Immature natural killer cell (primary cell): ENCODE data around the gene TPD52L2. TPM values are rescaled to one million over a fixed set of nuclear protein-coding genes. Genes with fewer than 3 reads are reported as not detected.
"Not testable (repeated sequence)": the region's sequence is repeated elsewhere in the genome, so short reads cannot be mapped to it uniquely, and the experiment has no call there.

Source experiments
- DNase-seq, 3 donors: peaks; one replicate each; pipeline ENCODE4 v3.0.0; 2022; ENCODE audit warnings: mixed read lengths in 1 of 3
- H3K27ac Mint-ChIP-seq, 6 donors: one replicate each; pipeline ENCODE4 v1.8.0; 2020; ENCODE audit warnings: mixed read lengths in 6 of 6, mild to moderate bottlenecking in 5 of 6, inconsistent platforms in 4 of 6, moderate library complexity in 3 of 6
- H3K27me3 Mint-ChIP-seq, 3 donors: one replicate each; pipeline ENCODE4 v1.8.0; 2020 to 2021; ENCODE audit warnings: low read depth in 3 of 3, mild to moderate bottlenecking in 3 of 3, mixed read lengths in 3 of 3, moderate library complexity in 3 of 3, inconsistent platforms in 1 of 3
- H3K36me3 Mint-ChIP-seq, 3 donors: one replicate each; pipeline ENCODE4 v1.8.0; 2020; ENCODE audit warnings: mixed read lengths in 3 of 3, inconsistent platforms in 2 of 3, mild to moderate bottlenecking in 2 of 3
- H3K4me1 Mint-ChIP-seq, 2 donors: one replicate each; pipeline ENCODE4 v1.8.0; 2020; ENCODE audit warnings: inconsistent platforms in 2 of 2, mild to moderate bottlenecking in 2 of 2, mixed read lengths in 2 of 2, moderate library complexity in 1 of 2
- H3K4me3 Mint-ChIP-seq, 5 donors: one replicate each; pipeline ENCODE4 v1.8.0; 2020; ENCODE audit warnings: mild to moderate bottlenecking in 5 of 5, mixed read lengths in 5 of 5, inconsistent platforms in 3 of 5, moderate library complexity in 3 of 5
- H3K9me3 Mint-ChIP-seq, 6 donors: one replicate each; pipeline ENCODE4 v1.8.0; 2020; ENCODE audit warnings: mild to moderate bottlenecking in 6 of 6, mixed read lengths in 6 of 6, inconsistent platforms in 4 of 6, moderate library complexity in 3 of 6
- polyA plus RNA-seq, 3 donors: library from polyadenylated mRNA; unstranded; fragments of 300-500 nt; fragmentation: Illumina TruSeq; gene quantifications; one replicate each; pipeline ENCODE4 v1.2.3, GENCODE V29; 2021

Gene TPD52L2
- polyA plus RNA-seq, 3 donors from 2014 or later, result 67.5 to 90.8 (median 79.3) TPM

GRCh38 chr20:63915471-63915870 lies 50.4 kb downstream of the TPD52L2 start:
- peaks cover 0 to 5% (median 1%) of the 10 kb centered on the region in 6 donors for H3K9me3 Mint-ChIP-seq
- no peak for DNase-seq
- H3K4me1 Mint-ChIP-seq, result peaks cover 28 to 34% of the 10 kb centered on the region in 2 donors
- no peak overlapping the region for H3K4me3 Mint-ChIP-seq
- H3K27ac Mint-ChIP-seq, result no peak overlapping the region
- H3K36me3 Mint-ChIP-seq, result peaks cover 8 to 15% (median 10%) of the 10 kb centered on the region in 3 donors
- peaks cover 0 to 5% (median 3%) of the 10 kb centered on the region in 3 donors for H3K27me3 Mint-ChIP-seq

GRCh38 chr20:63916371-63916939 lies 51.4 kb downstream of the TPD52L2 start:
- H3K9me3 Mint-ChIP-seq, H3K4me3 Mint-ChIP-seq, H3K27me3 Mint-ChIP-seq, DNase-seq: not testable (repeated sequence)
- Mint-ChIP-seq H3K36me3 (peaks cover 8 to 15% (median 10%) of the 10 kb centered on the region in 3 donors), H3K27ac (peak overlapping the region in 1 of 6 donors; percentile 51), H3K4me1 (peaks cover 19 to 27% of the 10 kb centered on the region in 2 donors)

GRCh38 chr20:63917811-63918210 lies 52.7 kb downstream of the TPD52L2 start:
- Mint-ChIP-seq H3K27ac (no peak overlapping the region), H3K4me1 (peaks cover 15 to 19% of the 10 kb centered on the region in 2 donors), H3K9me3 (peaks cover 0 to 5% (median 1%) of the 10 kb centered on the region in 6 donors), H3K27me3 (peaks cover 0 to 5% (median 3%) of the 10 kb centered on the region in 3 donors), H3K4me3 (no peak overlapping the region), H3K36me3 (peaks cover 8 to 15% (median 10%) of the 10 kb centered on the region in 3 donors)
- no peak for DNase-seq

- H3K9me3 Mint-ChIP-seq, result peaks cover 0 to 5% (median 1%) of the 10 kb centered on the region in 6 donors
- peaks cover 10 to 15% of the 10 kb centered on the region in 2 donors for H3K4me1 Mint-ChIP-seq
- DNase-seq, result no peak
- H3K4me3 Mint-ChIP-seq, result no peak overlapping the region
- no peak overlapping the region for H3K27ac Mint-ChIP-seq
- H3K36me3 Mint-ChIP-seq, result peaks cover 8 to 15% (median 10%) of the 10 kb centered on the region in 3 donors
- peaks cover 0 to 5% (median 1%) of the 10 kb centered on the region in 3 donors for H3K27me3 Mint-ChIP-seq
These were observed 54.1 kb downstream of the TPD52L2 start for GRCh38 chr20:63919130-63919529.

GRCh38 chr20:63920226-63920625 lies 55.2 kb downstream of the TPD52L2 start:
- Mint-ChIP-seq H3K4me3 (no peak overlapping the region), H3K4me1 (peaks cover 12 to 23% of the 10 kb centered on the region in 2 donors), H3K9me3 (peaks cover 0 to 5% (median 0%) of the 10 kb centered on the region in 6 donors), H3K27me3 (peaks cover 0 to 5% (median 1%) of the 10 kb centered on the region in 3 donors), H3K27ac (no peak overlapping the region), H3K36me3 (peaks cover 5 to 11% (median 8%) of the 10 kb centered on the region in 3 donors)
- DNase-seq, result no peak

GRCh38 chr20:63923651-63924050 lies 58.6 kb downstream of the TPD52L2 start:
- Mint-ChIP-seq H3K36me3 (peaks cover 0 to 9% (median 3%) of the 10 kb centered on the region in 3 donors), H3K4me1 (peaks cover 17 to 32% of the 10 kb centered on the region in 2 donors), H3K4me3 (no peak overlapping the region), H3K27me3 (peaks cover 0 to 2% (median 0%) of the 10 kb centered on the region in 3 donors), H3K9me3 (no peaks in the 10 kb centered on the region), H3K27ac (no peak overlapping the region)
- no peak for DNase-seq

- H3K27me3 Mint-ChIP-seq, result peaks cover 0 to 2% (median 0%) of the 10 kb centered on the region in 3 donors
- H3K27ac Mint-ChIP-seq, result no peak overlapping the region
- H3K36me3 Mint-ChIP-seq, result peaks cover 0 to 13% (median 3%) of the 10 kb centered on the region in 3 donors
- DNase-seq, result no peak
- H3K9me3 Mint-ChIP-seq, result no peaks in the 10 kb centered on the region
- H3K4me1 Mint-ChIP-seq, result peaks cover 17 to 32% of the 10 kb centered on the region in 2 donors
- no peak overlapping the region for H3K4me3 Mint-ChIP-seq
These were observed 59.2 kb downstream of the TPD52L2 start for GRCh38 chr20:63924241-63924640.

GRCh38 chr20:63926298-63926697 lies 61.2 kb downstream of the TPD52L2 start:
- peaks cover 0 to 2% (median 0%) of the 10 kb centered on the region in 3 donors for H3K27me3 Mint-ChIP-seq
- H3K36me3 Mint-ChIP-seq, result peaks cover 0 to 18% (median 3%) of the 10 kb centered on the region in 3 donors
- DNase-seq, result no peak
- H3K27ac Mint-ChIP-seq, result peak overlapping the region in 1 of 6 donors; percentile 51
- no peak overlapping the region for H3K4me3 Mint-ChIP-seq
- peaks cover 17 to 32% of the 10 kb centered on the region in 2 donors for H3K4me1 Mint-ChIP-seq
- H3K9me3 Mint-ChIP-seq, result no peaks in the 10 kb centered on the region

GRCh38 chr20:63929071-63929470 lies 64.0 kb downstream of the TPD52L2 start:
- Mint-ChIP-seq H3K9me3 (no peaks in the 10 kb centered on the region), H3K27ac (no peak overlapping the region), H3K4me3 (no peak overlapping the region), H3K4me1 (peaks cover 17 to 27% of the 10 kb centered on the region in 2 donors), H3K27me3 (peaks cover 0 to 2% (median 0%) of the 10 kb centered on the region in 3 donors), H3K36me3 (peaks cover 0 to 23% (median 3%) of the 10 kb centered on the region in 3 donors)
- no peak for DNase-seq

- H3K4me3 Mint-ChIP-seq, H3K27ac Mint-ChIP-seq, H3K27me3 Mint-ChIP-seq, H3K9me3 Mint-ChIP-seq, DNase-seq: not testable (repeated sequence)
- Mint-ChIP-seq H3K36me3 (peaks cover 0 to 23% (median 3%) of the 10 kb centered on the region in 3 donors), H3K4me1 (peaks cover 16 to 29% of the 10 kb centered on the region in 2 donors)
These were observed 64.4 kb downstream of the TPD52L2 start for GRCh38 chr20:63929473-63929883.

GRCh38 chr20:63930971-63931553 lies 66.0 kb downstream of the TPD52L2 start:
- no peak for DNase-seq
- Mint-ChIP-seq H3K27ac (peak overlapping the region in 1 of 6 donors; percentile 17), H3K4me1 (peaks cover 14 to 30% of the 10 kb centered on the region in 2 donors), H3K36me3 (peaks cover 3 to 28% (median 7%) of the 10 kb centered on the region in 3 donors), H3K9me3 (no peaks in the 10 kb centered on the region), H3K27me3 (no peaks in the 10 kb centered on the region), H3K4me3 (no peak overlapping the region)

GRCh38 chr20:63931735-63932134 lies 66.7 kb downstream of the TPD52L2 start:
- peak overlapping the region in 1 of 6 donors; percentile 40 for H3K27ac Mint-ChIP-seq
- H3K36me3 Mint-ChIP-seq, result peaks cover 0 to 28% (median 8%) of the 10 kb centered on the region in 3 donors

GRCh38 chr20:63932606-63933160 lies 67.6 kb downstream of the TPD52L2 start:
- no peak overlapping the region for H3K4me3 Mint-ChIP-seq
- no peak overlapping the region for H3K27ac Mint-ChIP-seq
- H3K9me3 Mint-ChIP-seq, result no peaks in the 10 kb centered on the region
- H3K27me3 Mint-ChIP-seq, result no peaks in the 10 kb centered on the region
- H3K4me1 Mint-ChIP-seq, result peaks cover 2 to 17% of the 10 kb centered on the region in 2 donors
- peaks cover 0 to 28% (median 8%) of the 10 kb centered on the region in 3 donors for H3K36me3 Mint-ChIP-seq
- DNase-seq, result no peak

More at GRCh38 chr20:63931735-63932134, 66.7 kb downstream of the TPD52L2 start:
- H3K4me3 Mint-ChIP-seq, result no peak overlapping the region
- DNase-seq, result no peak
- peaks cover 9 to 26% of the 10 kb centered on the region in 2 donors for H3K4me1 Mint-ChIP-seq
- H3K27me3 Mint-ChIP-seq, result no peaks in the 10 kb centered on the region
- H3K9me3 Mint-ChIP-seq, result no peaks in the 10 kb centered on the region

GRCh38 chr20:63933646-63934045 lies 68.6 kb downstream of the TPD52L2 start:
- DNase-seq, result no peak
- no peak overlapping the region for H3K27ac Mint-ChIP-seq

More at GRCh38 chr20:63933646-63934045, 68.6 kb downstream of the TPD52L2 start:
- Mint-ChIP-seq H3K36me3 (peaks cover 0 to 21% (median 8%) of the 10 kb centered on the region in 3 donors), H3K9me3 (no peaks in the 10 kb centered on the region), H3K4me1 (peaks cover 5 to 17% of the 10 kb centered on the region in 2 donors), H3K27me3 (no peaks in the 10 kb centered on the region), H3K4me3 (no peak overlapping the region)
